ENCODE measurements around the gene ZNF516.

GRCh38 chr18:76376668-76377358 lies 118.2 kb downstream of the ZNF516 start:
- TF ChIP-seq CTCF (IDR thresholded peaks at IDR 0.05) (no peak), POLR2A (IDR thresholded peaks at IDR 0.05) (no peak)
